Natural killer cell (primary cell): ENCODE results near the gene SLCO1C1. TPM values are rescaled to one million over a fixed set of nuclear protein-coding genes. Genes with fewer than 3 reads are reported as not detected.

Experiments
- ATAC-seq, 3 donors: fragments of 150-1000 bp in 2 of 3; fragments of 200-7000 bp in 1 of 3; cut with Tn5 transposase; 1 replicate in 1 of 3; 2 replicates in 2 of 3; pipeline ENCODE4 v1.10.0; 2021; ENCODE audit warnings: mild to moderate bottlenecking in 2 of 3, moderate library complexity in 2 of 3
- DNase-seq, 2 donors: peaks; one replicate each; pipeline versions ENCODE4 v3.0.0 to v3.0.0-alpha.2; 2013 to 2021; ENCODE audit warnings: mixed read lengths in 1 of 2
- H3K27ac ChIP-seq: one replicate; pipeline ENCODE4 v1.5.1; 2013; ENCODE audit warnings: mild to moderate bottlenecking, low read length
- H3K27me3 ChIP-seq: one replicate; pipeline ENCODE4 v1.6.1; 2013; ENCODE audit warnings: low read length; ENCODE audit not compliant: control insufficient read depth, insufficient read depth
- H3K36me3 ChIP-seq: one replicate; pipeline ENCODE4 v1.6.1; 2013; ENCODE audit warnings: low read length; ENCODE audit not compliant: control insufficient read depth, insufficient read depth
- H3K4me1 ChIP-seq: one replicate; pipeline ENCODE4 v1.6.1; 2013; ENCODE audit warnings: low read length; ENCODE audit not compliant: control insufficient read depth, insufficient read depth
- H3K4me3 ChIP-seq: one replicate; pipeline ENCODE4 v1.5.1; 2013; ENCODE audit warnings: low read length
- H3K9me3 ChIP-seq: one replicate; pipeline ENCODE4 v1.6.1; 2013; ENCODE audit warnings: low read length; ENCODE audit not compliant: control insufficient read depth, insufficient read depth
- H3K27ac Mint-ChIP-seq, 2 donors: one replicate each; pipeline ENCODE4 v1.8.0; 2022; ENCODE audit warnings: mild to moderate bottlenecking in 2 of 2, mixed read lengths in 2 of 2, moderate library complexity in 1 of 2
- H3K27me3 Mint-ChIP-seq, 2 donors: one replicate each; pipeline ENCODE4 v1.8.0; 2022; ENCODE audit warnings: low read depth in 2 of 2, mixed read lengths in 2 of 2
- H3K36me3 Mint-ChIP-seq: one replicate; pipeline ENCODE4 v1.8.0; 2022; ENCODE audit warnings: mixed read lengths
- H3K4me1 Mint-ChIP-seq, 2 donors: one replicate each; pipeline ENCODE4 v1.8.0; 2022; ENCODE audit warnings: mixed read lengths in 2 of 2
- H3K4me3 Mint-ChIP-seq: one replicate; pipeline ENCODE4 v1.8.0; 2022; ENCODE audit warnings: mild to moderate bottlenecking, moderate library complexity, mixed read lengths
- H3K9me3 Mint-ChIP-seq, 2 donors: one replicate each; pipeline ENCODE4 v1.8.0; 2022; ENCODE audit warnings: mixed read lengths in 2 of 2
- CTCF ChIP-seq: fragments of 200-600 bp; IDR thresholded peaks from one replicate; pipeline ENCODE4 v1.8.0; 2022; ENCODE audit warnings: antibody characterized with exemption
- WGBS: methylation state at CpG from one replicate; pipeline ENCODE4 v1.1.7; 2013; ENCODE audit warnings: missing lambda C conversion rate; ENCODE audit not compliant: insufficient coverage; 5-methylcytosine and 5-hydroxymethylcytosine counted together
- intact Hi-C: fragments of 100-400 bp; cut with micrococcal nuclease; formaldehyde crosslinking; loops from one replicate; pipeline ENCODE4 v1.14.2; 2022
- total RNA-seq, 4 donors: library from RNA; stranded (reverse); fragments of 120-200 nt in 1 of 4; gene quantifications; one replicate each; pipeline versions ENCODE4 v1.2.3 to v1.2.4, GENCODE V29; 2013 to 2022

SLCO1C1 gene
- total RNA-seq, 3 donors from 2014 or later (not counting 1 experiment from before 2014, with no cell fraction given): not detected

- H3K9me3 ChIP-seq: no peaks in the 10 kb centered on the region
- ATAC-seq: no peak
Measured at GRCh38 chr12:20701106-20701505, 6.0 kb downstream of the SLCO1C1 start.

GRCh38 chr12:20704860-20705259, 9.7 kb downstream of the SLCO1C1 start:
- TF ChIP-seq CTCF: no peak
- H3K4me1 ChIP-seq: no peaks in the 10 kb centered on the region
- no peak for DNase-seq
- Mint-ChIP-seq H3K27me3 (no peaks in the 10 kb centered on the region), H3K4me1 (no peaks in the 10 kb centered on the region), H3K4me3 (no peak overlapping the region), H3K36me3 (no peaks in the 10 kb centered on the region), H3K9me3 (peaks cover 4 to 5% of the 10 kb centered on the region in 2 donors), H3K27ac (no peak overlapping the region)
- intact Hi-C loops: no loop called here
- H3K4me3 ChIP-seq: no peak overlapping the region
- no peaks in the 10 kb centered on the region for H3K36me3 ChIP-seq
- ATAC-seq: no peak
- H3K9me3 ChIP-seq: no peaks in the 10 kb centered on the region
- H3K27me3 ChIP-seq: no peaks in the 10 kb centered on the region
- no peak overlapping the region for H3K27ac ChIP-seq
- 70% methylated on average over 6 of the region's 6 CpGs for WGBS

More at GRCh38 chr12:20701106-20701505, 6.0 kb downstream of the SLCO1C1 start:
- H3K4me3 Mint-ChIP-seq: no peak overlapping the region
- Histone ChIP-seq H3K4me3 (no peak overlapping the region), H3K27me3 (no peaks in the 10 kb centered on the region), H3K27ac (no peak overlapping the region), H3K4me1 (no peaks in the 10 kb centered on the region), H3K36me3 (no peaks in the 10 kb centered on the region)
- no peak overlapping the region for H3K27ac Mint-ChIP-seq
- peaks cover 2 to 4% of the 10 kb centered on the region in 2 donors for H3K9me3 Mint-ChIP-seq
- H3K4me1 Mint-ChIP-seq: no peaks in the 10 kb centered on the region
- no peak for TF ChIP-seq CTCF
- DNase-seq: no peak
- intact Hi-C loops: no loop called here
- no peaks in the 10 kb centered on the region for H3K36me3 Mint-ChIP-seq
- WGBS: 43% methylated on average over 1 of the region's 1 CpG
- no peaks in the 10 kb centered on the region for H3K27me3 Mint-ChIP-seq

GRCh38 chr12:20711846-20712245, 16.7 kb downstream of the SLCO1C1 start:
- no peaks in the 10 kb centered on the region for H3K9me3 ChIP-seq
- no peak overlapping the region for H3K27ac Mint-ChIP-seq
- H3K4me1 Mint-ChIP-seq: no peaks in the 10 kb centered on the region
- intact Hi-C loops: no loop called here
- 76% methylated on average over 3 of the region's 3 CpGs for WGBS
- no peaks in the 10 kb centered on the region for H3K36me3 Mint-ChIP-seq
- H3K27ac ChIP-seq: no peak overlapping the region
- no peaks in the 10 kb centered on the region for H3K36me3 ChIP-seq
- no peaks in the 10 kb centered on the region for H3K27me3 Mint-ChIP-seq
- H3K4me1 ChIP-seq: no peaks in the 10 kb centered on the region
- H3K9me3 Mint-ChIP-seq: peaks cover 2 to 3% of the 10 kb centered on the region in 2 donors
- H3K4me3 ChIP-seq: no peak overlapping the region
- DNase-seq: no peak
- no peaks in the 10 kb centered on the region for H3K27me3 ChIP-seq
- no peak for TF ChIP-seq CTCF
- no peak overlapping the region for H3K4me3 Mint-ChIP-seq
- no peak for ATAC-seq

GRCh38 chr12:20716037-20716436, 20.9 kb downstream of the SLCO1C1 start:
- Histone ChIP-seq H3K27me3 (no peaks in the 10 kb centered on the region), H3K36me3 (no peaks in the 10 kb centered on the region), H3K4me3 (no peak overlapping the region), H3K9me3 (no peaks in the 10 kb centered on the region), H3K27ac (no peak overlapping the region), H3K4me1 (no peaks in the 10 kb centered on the region)
- no peak for ATAC-seq
- Mint-ChIP-seq H3K27me3 (no peaks in the 10 kb centered on the region), H3K4me1 (no peaks in the 10 kb centered on the region), H3K4me3 (no peak overlapping the region), H3K9me3 (peaks cover 0 to 3% of the 10 kb centered on the region in 2 donors), H3K27ac (no peak overlapping the region), H3K36me3 (no peaks in the 10 kb centered on the region)
- DNase-seq: no peak
- intact Hi-C loops: no loop called here
- WGBS: 75% methylated on average over 2 of the region's 2 CpGs
- TF ChIP-seq CTCF: no peak
